Esophagus muscularis mucosa (tissue), 4 donors: Measurements from ENCODE around the gene CNPPD1. TPM values are rescaled to one million over a fixed set of nuclear protein-coding genes. Genes with fewer than 3 reads are reported as not detected.

ENCODE experiments used
- DNase-seq: peaks from one replicate; pipeline ENCODE4 v3.0.0-alpha.2; 2017; ENCODE audit errors: extremely low spot score
- H3K27ac ChIP-seq, 4 donors: fragments of 200-600 bp; sonication (generic); replicated peaks in 1 of 4; 1 replicate in 3 of 4; 2 replicates in 1 of 4; pipeline ENCODE4 v1.5.1; 2016 to 2019; ENCODE audit warnings: mild to moderate bottlenecking in 1 of 4
- H3K27me3 ChIP-seq, 4 donors: fragments of 200-600 bp; sonication (generic); one replicate each; pipeline versions ENCODE4 v1.5.1 to v1.6.0; 2016 to 2019
- H3K36me3 ChIP-seq, 4 donors: fragments of 200-600 bp; sonication (generic); one replicate each; pipeline ENCODE4 v1.5.1; 2016 to 2019
- H3K4me1 ChIP-seq, 4 donors: fragments of 200-600 bp; sonication (generic); one replicate each; pipeline ENCODE4 v1.5.1; 2016 to 2019
- H3K4me3 ChIP-seq, 4 donors: fragments of 200-600 bp; sonication (generic); 1 replicate in 2 of 4; 2 replicates in 2 of 4; pipeline ENCODE4 v1.5.1; 2016 to 2019; ENCODE audit warnings: mild to moderate bottlenecking in 4 of 4, moderate library complexity in 1 of 4
- H3K9me3 ChIP-seq, 4 donors: fragments of 200-600 bp; sonication (generic); 1 replicate in 3 of 4; 2 replicates in 1 of 4; pipeline ENCODE4 v1.5.1; 2016 to 2019
- CTCF ChIP-seq, 3 experiments: fragments of 200-600 bp in 2 of 3; fragments of 450-650 bp in 1 of 3; sonication (generic) in 2 of 3; IDR thresholded peaks; one replicate each; pipeline ENCODE4 v1.5.1; 2017 to 2019; ENCODE audit warnings: antibody characterized with exemption in 3 of 3, mild to moderate bottlenecking in 2 of 3, moderate library complexity in 1 of 3
- EP300 ChIP-seq: sonication (generic); formaldehyde crosslinking; IDR thresholded peaks from one replicate; pipeline ENCODE4 v1.6.1; 2017; ENCODE audit warnings: antibody characterized with exemption
- POLR2A ChIP-seq: fragments of 450-650 bp; IDR thresholded peaks from one replicate; pipeline ENCODE4 v1.6.1; 2017; ENCODE audit warnings: antibody characterized with exemption, moderate library complexity, mild to moderate bottlenecking, low read depth
- POLR2AphosphoS5 ChIP-seq, 2 donors: sonication (generic); formaldehyde crosslinking; IDR thresholded peaks; one replicate each; pipeline ENCODE4 v1.6.1; 2017; ENCODE audit warnings: antibody characterized with exemption in 2 of 2
- WGBS: methylation state at CpG from one replicate; pipeline ENCODE4 v1.1.5; 2018; 5-methylcytosine and 5-hydroxymethylcytosine counted together
- intact Hi-C: fragments of 100-400 bp; cut with DNase I; formaldehyde crosslinking; loops from one replicate; pipeline ENCODE4 v1.15.1; 2023
- total RNA-seq, 4 donors: library from RNA; depleted of rRNA; stranded (reverse); fragments of >200 nt; gene quantifications; one replicate each; pipeline versions ENCODE4 v1.1.0 to v1.2.1, GENCODE V29; 2016

Gene CNPPD1
- total RNA-seq, 4 donors from 2014 or later = 41.9 to 98.0 (median 61.9) TPM

DNA sequence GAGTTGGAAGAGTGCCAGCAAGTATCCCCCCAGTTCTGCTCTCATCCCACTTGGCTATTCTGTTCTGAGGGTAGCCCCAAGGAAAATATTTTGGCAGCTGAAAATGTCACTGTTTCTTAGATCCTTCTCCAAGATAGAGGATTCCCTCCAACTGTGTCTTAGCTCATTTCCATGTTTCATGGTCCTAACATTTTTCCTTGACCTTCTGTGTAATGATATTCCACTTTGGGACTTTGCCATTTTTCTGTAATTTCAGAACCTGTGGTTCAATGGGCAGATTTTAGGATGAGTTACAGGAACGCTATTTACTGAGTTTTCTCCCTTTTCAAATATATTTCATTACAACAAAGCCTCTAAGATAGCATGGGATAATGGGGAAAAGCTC is 50.8 kb downstream of the CNPPD1 start:
- Histone ChIP-seq H3K36me3 (no peaks in the 10 kb centered on the region), H3K27me3 (no peaks in the 10 kb centered on the region), H3K4me3 (no peak overlapping the region), H3K27ac (no peak overlapping the region), H3K4me1 (peaks cover 0 to 13% (median 7%) of the 10 kb centered on the region in 4 donors), H3K9me3 (no peaks in the 10 kb centered on the region)
- WGBS = 88% methylated on average over 1 of the region's 1 CpG
- TF ChIP-seq POLR2AphosphoS5 (IDR thresholded peaks at IDR 0.05) (no peak), CTCF (IDR thresholded peaks at IDR 0.05) (no peak)
- no peak for DNase-seq
- intact Hi-C loops = no loop called here

- TF ChIP-seq POLR2A (no peak), EP300 (no peak), CTCF (IDR thresholded peaks at IDR 0.05) (no peak), POLR2AphosphoS5 (IDR thresholded peaks at IDR 0.05) (no peak)
- Histone ChIP-seq H3K27me3 (no peaks in the 10 kb centered on the region), H3K27ac (no peak overlapping the region), H3K4me3 (no peak overlapping the region), H3K4me1 (peaks cover 0 to 10% (median 6%) of the 10 kb centered on the region in 4 donors), H3K9me3 (no peaks in the 10 kb centered on the region), H3K36me3 (no peaks in the 10 kb centered on the region)
- 89% methylated on average over 10 of the region's 10 CpGs for WGBS
- no peak for DNase-seq
- intact Hi-C loops = no loop called here
Measured at GRCh38 chr2:219125225-219125885, 51.4 kb downstream of the CNPPD1 start.

DNA sequence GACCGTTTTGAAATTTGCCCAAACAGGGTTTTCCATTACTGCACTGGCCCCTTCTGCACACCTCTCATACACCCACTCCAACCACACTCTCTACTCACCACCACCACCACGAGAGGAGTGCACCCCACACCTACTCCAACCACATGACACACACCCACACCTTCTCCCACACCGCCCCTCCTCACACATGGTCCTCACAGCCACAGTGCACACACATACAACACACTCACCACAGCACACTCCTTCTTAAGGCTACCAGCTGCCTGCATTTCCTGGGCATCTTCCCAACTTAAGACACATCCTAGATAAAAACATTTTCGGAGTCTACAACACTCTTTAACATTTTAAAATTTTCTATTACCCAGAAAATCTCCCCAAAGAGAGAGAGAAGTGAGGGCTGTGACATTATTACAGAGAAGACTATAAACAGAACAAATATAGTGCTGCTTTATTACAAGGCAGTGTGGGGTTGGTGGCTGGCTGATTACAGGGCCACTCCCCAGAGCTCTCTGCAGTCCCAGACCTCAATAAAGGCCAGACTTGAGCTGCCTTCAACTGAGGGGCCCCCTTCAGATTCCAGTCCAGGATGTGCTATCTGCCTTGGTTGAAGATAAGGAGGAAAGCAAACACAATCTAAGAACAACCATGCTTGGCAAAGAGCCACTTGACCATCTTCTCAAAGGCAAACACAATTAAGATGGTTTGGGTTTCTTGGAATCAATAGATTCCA is 52.2 kb downstream of the CNPPD1 start:
- Histone ChIP-seq H3K27ac (no peak overlapping the region), H3K4me3 (no peak overlapping the region), H3K27me3 (no peaks in the 10 kb centered on the region), H3K36me3 (no peaks in the 10 kb centered on the region), H3K9me3 (no peaks in the 10 kb centered on the region), H3K4me1 (peaks cover 0 to 10% (median 6%) of the 10 kb centered on the region in 4 donors)
- TF ChIP-seq POLR2A = no peak
- TF ChIP-seq POLR2AphosphoS5 (IDR thresholded peaks at IDR 0.05) = no peak
- TF ChIP-seq CTCF (IDR thresholded peaks at IDR 0.05) = no peak
- no peak for TF ChIP-seq EP300
- intact Hi-C loops = loop anchor here (5.0 kb wide), 1 partner anchor 62 kb away; the partner anchor contains the start of gene IHH
- 82% methylated on average over 4 of the region's 4 CpGs for WGBS
- DNase-seq = no peak

DNA sequence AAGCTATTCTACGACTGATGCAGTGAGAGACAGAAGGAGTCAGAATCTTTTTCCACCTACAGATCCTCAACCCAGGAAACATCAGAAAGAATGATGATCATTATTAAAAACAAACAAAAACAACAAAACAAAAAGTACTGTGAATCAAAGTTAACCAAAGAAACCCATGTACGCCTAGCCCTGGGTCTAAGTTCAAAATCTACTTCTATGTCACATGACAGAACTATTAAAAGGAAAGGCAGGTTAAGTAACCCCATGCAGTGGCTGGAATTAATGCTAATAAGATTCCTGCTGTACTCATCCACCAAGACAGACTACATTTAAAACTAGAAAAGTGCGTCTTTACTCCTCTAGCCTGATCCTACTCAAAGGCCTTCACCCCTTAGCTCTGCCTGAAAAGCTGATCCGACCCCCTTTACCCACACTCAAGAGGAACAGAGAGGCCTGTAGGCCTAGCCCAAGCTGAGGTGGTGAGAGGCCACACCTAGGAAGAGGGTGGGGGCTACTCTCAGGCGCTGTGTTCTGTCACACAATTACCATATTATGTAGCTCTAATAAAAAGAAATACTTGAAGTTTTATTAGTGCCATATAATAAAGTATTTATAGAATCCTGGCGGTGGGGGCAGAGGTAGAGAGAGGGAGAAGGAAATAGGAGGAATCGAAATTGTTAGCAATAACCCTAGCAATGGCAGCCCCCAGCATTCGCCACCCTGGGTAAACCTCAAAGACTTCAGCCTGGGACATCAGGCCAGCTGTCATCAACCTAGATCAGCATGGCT is 53.2 kb downstream of the CNPPD1 start:
- Histone ChIP-seq H3K4me3 (no peak overlapping the region), H3K36me3 (no peaks in the 10 kb centered on the region), H3K4me1 (peaks cover 0 to 10% (median 4%) of the 10 kb centered on the region in 4 donors), H3K27me3 (no peaks in the 10 kb centered on the region), H3K9me3 (no peaks in the 10 kb centered on the region), H3K27ac (no peak overlapping the region)
- intact Hi-C loops = loop anchor here (5.0 kb wide), 1 partner anchor 61 kb away; the partner anchor contains the start of gene IHH
- no peak for TF ChIP-seq EP300
- TF ChIP-seq POLR2AphosphoS5 (IDR thresholded peaks at IDR 0.05) = no peak
- no peak for TF ChIP-seq POLR2A
- TF ChIP-seq CTCF (IDR thresholded peaks at IDR 0.05) = no peak
- DNase-seq = no peak
- WGBS = 92% methylated on average over 8 of the region's 8 CpGs
